CD4-positive, alpha-beta T cell treated with Interferon gamma for 1 hour (primary cell): Measurements from ENCODE around the gene CES4A.
A peak's percentile ranks its signal among the peaks of the same experiment; 100 is the strongest.
"Not testable (repeated sequence)": the region's sequence is repeated elsewhere in the genome, so short reads cannot be mapped to it uniquely, and the experiment has no call there.

Source experiments
- DNase-seq: peaks from one replicate; pipeline ENCODE4 v3.0.0-alpha.2; 2020

Gene CES4A

DNA sequence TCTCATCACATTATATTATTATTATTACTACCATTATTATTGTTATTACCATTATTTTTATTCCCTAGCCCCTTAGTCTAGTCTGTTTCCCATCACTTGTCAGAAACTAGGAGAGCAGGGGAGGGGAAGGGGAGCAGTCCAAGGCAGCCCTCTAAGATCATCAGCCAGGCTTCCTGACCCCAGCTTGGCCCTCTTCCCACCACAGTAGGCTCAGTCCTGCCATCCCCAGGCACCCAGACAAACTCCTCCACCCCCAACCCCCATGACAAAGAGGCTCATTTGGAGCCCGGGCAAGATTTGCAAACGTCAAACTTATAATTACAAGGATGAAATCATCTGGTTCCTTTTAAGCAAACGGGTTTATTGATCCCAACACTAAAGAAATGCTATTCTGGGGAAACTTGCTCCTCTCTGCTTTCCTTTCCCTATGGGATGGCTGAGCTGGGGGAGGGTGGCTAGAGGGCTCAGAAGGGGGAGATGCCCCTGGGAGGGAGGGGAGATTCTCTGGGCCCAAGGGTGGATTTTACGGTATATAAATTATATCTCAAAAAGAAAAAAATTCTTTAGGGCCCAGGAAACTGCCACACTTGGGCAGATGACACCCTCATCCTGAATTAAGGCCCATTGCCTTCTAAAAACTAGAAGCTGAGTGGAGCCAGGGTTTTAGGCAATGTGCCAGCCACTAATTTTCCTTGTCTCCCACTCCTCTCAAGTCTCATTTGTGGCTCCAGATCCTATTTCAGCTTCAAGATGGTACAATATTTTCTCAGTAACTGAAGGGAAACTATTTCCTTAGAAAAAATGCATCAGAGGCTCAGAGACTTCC is 36.2 kb downstream of the CES4A start:
- no peak for DNase-seq

DNA sequence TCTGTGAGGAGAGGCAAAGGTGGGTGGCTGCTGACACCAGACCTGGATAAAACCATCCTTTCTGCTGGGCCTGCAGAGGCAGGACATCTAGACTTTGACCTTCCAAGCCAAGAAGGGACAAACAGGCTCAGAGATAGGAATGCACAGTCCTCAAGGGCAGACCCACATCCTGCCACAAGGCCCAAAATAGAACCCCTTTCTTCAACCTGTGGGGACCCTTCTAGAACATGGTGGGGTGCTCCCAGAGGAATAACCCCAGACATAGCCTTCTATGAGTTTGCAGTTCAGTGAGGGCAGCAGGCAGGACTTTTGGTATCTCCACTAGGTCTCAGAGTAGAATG is 36.8 kb downstream of the CES4A start:
- no peak for DNase-seq

DNA sequence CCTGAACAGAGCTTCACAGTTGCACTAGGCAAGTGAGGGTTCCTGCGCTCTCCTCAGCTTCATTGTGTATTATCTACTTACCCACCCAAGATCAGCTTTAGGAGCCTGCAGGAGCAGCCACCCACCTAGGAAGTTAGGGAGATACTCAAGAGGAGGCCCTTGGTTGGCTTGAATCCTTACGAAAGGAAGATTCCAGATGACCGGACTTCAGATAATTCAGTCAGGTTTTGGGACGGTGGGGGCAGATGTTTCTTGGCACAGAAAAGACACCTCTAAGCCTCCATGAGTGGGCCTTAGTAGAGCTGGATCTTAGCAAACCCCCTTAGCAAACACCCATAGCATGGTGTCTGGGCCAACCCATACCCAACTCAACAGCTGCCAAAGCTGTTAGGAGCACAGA is 38.2 kb downstream of the CES4A start:
- no peak for DNase-seq

DNA sequence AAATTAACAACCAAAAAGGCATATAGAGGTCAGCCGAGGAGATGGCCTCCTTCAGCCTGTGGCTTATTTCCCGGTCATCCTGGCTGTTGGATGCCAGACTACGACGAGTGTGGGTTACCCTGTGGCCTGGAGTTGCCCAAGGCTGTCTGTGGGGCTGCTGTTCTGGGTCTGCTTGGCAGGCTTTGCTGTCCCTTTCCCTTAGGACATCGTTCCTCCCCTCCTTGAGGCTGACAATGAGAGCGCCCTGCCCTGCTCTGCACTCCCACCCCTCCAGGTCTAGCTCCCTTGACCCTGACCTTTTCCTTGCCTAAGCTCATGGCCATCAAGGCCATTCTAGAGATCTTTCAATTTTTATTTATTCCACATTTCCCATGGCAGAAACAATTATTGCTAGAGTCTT is 38.7 kb downstream of the CES4A start:
- no peak for DNase-seq

DNA sequence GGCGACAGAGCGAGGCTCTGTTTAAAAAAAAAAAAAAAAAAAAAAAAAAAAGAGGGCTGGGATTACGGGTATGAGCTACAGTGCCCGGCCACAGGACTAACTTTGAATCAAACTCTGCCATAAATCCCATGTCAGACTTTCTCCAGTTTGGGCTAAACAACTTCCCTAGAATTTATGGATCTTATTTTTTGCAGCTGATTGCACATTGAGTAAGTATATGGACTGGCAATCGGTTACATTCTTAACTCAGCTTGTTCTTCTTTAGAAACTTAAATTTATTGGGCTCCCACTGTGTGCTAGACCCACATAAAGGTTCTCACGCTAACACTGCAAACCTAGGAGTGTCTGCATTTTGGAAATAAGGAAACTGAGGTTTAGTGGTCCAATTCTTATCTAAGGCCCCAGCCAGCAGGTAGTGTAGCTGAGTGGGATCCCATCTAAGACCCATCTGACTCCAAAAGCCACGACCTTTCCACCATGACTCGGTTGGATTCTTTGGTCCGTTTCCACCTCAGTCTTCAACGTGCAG is 39.8 kb downstream of the CES4A start:
- DNase-seq: no peak

DNA sequence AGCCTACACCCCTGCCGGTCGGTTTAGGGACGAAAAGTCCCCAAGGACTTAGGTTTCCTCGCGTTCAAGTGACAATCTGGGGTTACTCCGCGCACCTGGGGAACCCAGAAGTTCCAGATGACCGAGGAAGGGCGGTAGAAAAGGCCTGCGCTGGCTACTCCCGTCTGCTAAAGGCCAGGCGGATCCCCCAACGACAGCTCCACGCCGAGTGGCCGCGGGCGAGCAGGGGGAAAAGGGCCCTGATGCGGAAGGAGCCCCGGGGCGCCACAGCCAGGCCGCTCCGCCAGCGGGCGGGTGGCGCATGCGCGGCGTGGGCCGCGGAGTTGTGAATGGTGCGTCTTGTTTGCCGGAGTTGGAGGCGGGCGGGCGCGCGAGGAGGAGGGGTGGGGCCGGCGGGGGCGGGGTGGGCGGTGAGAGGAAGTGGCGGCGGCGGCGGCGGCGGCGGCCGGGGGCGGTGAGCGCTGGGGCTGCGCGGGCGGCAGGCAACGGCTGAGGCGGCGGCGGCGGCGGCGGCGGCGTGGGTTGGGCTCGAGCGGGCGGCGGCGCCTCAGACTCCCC is 40.4 kb downstream of the CES4A start, which contains the start of gene CBFB:
TSS of gene CBFB (plus strand) at position 454 of the 558 bp plus-strand sequence. CDS start 259 bp downstream, outside the sequence.
- peak; percentile 95 for DNase-seq

DNA sequence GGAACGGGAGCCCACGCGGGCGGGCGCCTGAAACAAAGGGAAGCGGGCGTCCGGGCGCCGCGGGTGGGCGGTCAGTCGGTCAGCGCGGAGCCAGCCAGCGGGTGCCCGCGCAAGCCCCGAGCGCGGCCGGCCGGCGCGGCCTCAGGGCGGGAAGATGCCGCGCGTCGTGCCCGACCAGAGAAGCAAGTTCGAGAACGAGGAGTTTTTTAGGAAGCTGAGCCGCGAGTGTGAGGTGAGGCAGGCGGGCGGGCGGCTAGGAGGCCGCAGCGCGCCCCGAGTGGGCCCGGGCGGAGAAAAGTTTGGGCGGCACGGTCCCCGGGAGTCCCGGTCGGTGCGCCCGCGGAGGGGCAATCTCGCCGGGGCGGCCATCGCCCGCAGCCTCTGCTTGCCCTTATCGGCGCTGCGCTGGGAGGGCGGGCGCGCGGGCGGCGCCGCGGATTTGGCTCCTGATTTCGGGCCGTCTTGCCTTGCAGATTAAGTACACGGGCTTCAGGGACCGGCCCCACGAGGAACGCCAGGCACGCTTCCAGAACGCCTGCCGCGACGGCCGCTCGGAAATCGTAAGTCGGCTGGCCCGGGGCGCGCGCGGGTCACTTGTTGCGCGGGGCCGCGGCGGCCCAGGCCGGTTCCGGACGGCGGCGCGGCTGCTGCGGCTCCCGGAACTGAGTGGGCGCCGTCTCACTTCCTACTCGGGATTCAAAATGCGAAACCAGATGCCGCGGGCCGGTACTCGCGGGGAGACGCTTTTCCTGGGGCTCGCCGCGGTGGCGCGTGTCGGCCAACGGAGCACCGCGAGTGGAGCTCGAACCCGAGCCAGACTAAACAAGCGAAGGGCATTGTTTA is 41.1 kb downstream of the CES4A start:
- DNase-seq: peak; percentile 50

DNA sequence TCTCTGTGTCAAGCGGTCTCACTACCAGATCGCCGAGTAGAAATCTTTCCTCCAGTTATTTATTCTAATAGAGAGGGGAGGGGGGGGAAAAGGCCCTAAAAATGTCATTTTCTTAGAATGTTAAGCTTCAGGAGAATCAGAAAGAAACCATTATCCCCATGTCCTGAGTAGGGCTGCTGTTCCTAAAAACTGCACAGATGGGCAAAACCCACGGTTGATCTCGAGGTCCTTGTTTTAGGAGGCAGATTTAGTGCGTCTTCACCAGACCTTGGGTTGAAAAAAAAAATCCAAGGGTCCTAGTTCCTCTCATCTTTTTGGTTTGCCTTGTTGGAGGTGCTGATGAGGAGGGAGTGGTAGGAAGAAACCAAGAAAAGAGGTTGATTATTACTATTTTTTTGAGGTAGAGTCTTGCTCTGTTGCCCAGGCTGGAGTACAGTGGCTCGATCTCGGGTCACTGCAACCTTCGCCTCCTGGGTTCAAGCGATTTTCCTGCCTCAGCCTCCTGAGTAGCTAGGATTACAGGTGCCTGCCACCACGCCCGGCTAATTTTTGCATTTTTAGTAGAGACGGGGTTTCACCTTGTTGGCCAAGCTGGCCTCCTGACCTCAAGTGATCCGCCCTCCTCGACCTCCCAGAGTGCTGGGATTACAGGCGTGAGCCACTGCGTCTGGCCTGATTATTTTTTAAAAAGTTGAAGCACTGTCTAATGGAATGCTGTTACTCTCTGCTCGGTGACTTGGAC is 42.0 kb downstream of the CES4A start:
- no peak for DNase-seq

DNA sequence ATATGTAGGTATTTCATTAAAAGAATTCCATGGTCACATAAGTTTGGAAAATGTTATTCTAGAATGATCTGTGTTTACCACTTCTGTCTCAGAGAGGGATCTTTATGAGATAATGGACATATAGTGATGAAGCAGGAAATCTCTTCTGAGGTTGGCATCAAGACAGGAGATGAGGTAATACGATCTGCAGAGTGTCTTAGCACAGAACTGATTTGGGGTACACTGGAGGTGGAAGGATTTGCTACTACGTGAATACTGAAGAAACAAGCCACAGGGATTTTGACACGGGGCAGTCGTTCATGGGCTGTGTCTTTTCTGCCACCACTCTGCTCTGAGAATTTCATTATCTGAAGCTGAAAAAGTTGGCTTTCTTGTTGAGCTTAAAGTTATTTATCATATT is 46.1 kb downstream of the CES4A start:
- DNase-seq: no peak

DNA sequence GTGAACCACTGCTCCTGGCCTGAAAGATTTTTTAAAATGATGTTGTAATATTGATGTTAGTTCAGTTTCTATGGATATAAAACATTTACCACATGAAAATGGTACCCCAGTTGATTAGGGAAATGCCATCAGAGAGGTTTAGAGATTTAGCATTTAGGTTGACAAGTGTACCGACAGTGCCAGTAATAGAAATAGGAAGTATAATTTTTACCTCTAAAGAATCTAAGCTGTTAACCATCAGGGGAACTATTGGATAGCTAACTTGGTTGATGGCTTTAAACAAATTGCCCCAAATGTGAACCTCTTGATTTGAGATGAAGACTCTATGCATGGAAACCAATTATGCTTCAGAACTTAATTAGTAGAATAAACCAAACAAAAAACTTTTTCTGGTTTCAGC is 47.0 kb downstream of the CES4A start:
- no peak for DNase-seq

DNA sequence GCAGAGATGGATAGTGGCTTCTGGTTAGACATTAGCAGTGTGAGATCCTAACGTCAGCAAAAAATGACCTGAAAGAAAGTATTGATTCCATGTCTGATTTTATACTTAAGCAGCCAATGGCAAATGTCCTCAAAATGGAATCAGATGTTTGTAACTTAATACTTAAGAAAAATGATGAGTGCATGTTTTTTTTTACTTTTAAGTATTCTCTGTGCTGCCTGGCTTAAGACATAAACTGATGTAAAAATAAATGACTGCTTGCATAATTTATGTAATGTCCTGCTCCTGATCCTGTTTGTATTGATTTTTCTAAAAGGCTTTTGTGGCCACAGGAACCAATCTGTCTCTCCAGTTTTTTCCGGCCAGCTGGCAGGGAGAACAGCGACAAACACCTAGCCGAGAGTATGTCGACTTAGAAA is 47.9 kb downstream of the CES4A start:
- DNase-seq: no peak

DNA sequence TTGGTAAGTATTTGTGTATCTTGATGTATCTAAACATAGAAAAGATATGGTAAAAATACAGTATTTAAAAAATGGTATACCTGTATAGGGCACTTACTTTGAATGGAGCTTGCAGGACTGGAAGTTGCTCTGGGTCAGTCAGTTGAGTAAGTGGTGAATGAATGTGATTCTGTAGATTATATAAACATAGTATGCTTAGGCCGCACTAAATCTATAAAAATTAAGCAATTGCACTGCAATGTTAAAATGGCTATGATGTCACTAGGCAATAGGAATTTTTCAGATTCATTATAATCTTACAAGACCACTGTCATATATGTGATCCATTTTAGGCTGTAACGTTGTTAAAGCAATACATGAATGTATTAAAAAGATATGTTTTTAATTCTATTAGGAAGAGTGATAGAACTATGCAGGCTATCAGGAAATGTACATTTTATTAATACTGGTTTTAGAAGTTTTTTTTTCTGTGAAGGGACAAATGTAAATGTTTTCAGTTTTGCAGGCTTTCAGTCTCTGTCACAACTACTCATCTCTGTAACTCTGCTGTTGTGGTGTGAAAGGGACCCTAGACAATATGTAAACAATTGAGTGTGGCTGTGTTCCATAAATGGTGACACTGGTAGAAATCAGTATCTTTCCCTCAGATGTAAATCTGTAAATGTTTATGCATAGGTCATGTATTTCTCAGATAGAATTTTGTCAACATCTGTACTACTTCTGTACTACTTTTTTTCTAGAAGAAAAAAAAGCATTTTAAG is 51.1 kb downstream of the CES4A start:
- no peak for DNase-seq

DNA sequence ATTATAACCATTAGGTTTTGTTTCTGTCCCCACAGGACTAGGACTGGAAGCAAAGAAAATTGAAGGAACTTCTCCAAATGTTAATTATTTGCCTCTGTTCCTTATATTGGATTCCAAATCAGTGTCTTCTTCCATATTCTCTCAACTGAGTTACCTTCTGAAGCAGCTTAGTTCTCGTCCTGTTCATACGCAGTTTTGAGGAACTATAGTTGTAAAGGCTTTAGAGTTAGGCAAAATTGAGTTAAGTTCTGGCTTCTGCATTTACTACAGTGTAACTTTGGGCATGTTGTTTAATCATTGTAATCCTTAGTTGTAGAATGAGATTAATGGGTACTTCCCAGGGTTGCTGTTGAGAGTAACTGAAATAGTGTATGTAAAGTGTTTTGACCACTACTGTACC is 51.8 kb downstream of the CES4A start:
- no peak for DNase-seq

DNA sequence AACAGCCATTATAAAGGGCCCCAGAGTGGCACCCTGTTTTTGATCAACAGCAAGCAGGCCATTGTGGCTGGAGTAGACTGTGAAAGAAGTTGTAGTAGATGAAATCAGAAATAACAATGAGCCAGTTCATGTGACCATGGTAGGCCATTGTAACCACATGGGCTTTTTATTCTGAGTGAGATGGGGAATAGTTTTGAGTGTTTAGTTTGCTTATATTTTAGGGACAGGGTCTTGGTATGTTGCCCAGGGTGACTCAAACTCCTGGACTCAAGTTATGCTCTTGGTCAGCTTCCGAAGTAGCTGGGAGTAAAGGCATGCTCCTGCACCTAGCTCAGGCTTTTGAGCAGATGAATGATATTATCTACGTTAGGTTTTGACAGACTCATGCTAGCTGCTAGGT is 52.5 kb downstream of the CES4A start:
- no peak for DNase-seq

DNA sequence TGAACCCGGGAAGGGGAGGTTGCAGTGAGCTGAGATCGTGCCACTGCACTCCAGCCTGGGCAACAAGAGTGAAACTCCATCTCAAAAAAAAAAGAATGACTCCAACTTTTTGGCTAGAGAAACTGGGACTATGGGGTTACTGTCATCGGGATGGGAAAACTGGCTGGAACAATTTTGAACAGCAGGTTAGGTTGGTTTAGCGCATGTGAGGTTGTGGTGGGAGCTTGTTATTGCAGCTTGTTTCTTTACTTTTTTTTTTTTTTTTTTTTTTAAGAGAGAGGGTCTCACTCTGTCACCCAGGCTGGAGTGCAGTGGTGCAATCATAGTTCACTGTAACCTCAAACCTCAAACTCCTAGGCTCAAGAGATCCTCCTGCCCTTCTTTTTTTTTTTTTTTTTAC is 53.1 kb downstream of the CES4A start:
- not testable (repeated sequence) for DNase-seq

DNA sequence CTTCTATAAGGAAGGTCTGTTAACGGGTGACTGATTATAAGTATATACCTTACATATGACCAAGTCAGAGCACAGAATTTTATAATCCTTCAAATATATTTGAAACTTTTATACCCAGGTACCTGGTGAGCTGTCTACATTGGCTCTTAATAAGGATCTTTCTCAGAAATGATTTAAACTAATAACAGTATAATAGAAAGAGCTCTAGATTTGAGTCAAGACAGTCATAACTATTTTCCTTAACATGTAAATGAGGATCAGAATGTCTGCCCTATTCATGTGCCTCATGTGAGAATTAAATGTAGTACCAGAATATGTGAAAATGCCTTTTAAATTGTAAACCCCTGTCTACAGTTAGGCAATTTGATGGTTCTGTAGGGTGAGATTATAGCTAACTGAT is 55.0 kb downstream of the CES4A start:
- no peak for DNase-seq

DNA sequence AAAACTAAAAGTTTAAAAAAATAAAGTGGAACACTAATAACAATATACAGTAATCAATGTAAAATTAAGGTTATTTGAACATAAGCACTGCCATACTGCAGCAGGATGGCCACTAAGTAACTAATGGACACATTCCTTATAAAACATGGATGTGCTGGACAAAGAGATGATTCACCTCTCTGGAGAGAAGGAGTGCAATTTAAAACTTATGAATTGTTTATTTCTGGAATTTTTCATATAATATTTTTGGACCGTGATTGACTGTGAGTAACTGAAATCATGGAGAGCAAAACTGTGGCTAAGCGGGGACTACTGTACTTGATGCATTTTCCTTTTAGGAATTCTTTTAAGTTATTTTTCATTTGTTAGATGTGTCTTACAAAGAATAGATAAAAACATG is 62.4 kb downstream of the CES4A start:
- no peak for DNase-seq

DNA sequence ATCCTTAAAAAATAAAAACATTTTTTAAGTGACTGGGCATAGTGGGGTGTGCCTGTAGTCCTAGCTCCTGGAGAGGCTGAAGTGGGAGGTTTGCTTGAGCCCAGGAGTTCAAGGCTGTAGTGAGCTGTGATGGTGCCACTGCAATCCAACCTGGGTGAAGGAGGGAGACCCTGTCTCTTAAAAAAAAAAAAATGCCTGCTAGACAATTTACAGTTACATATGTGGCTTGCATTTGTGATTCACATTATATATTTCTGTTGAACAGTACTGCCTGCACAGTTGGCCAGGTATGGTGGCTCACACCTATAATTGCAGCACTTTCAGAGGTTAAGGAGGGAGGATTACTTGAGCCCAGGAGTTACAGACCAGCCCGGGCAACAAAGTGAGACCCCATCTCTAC is 64.0 kb downstream of the CES4A start:
- DNase-seq: no peak

DNA sequence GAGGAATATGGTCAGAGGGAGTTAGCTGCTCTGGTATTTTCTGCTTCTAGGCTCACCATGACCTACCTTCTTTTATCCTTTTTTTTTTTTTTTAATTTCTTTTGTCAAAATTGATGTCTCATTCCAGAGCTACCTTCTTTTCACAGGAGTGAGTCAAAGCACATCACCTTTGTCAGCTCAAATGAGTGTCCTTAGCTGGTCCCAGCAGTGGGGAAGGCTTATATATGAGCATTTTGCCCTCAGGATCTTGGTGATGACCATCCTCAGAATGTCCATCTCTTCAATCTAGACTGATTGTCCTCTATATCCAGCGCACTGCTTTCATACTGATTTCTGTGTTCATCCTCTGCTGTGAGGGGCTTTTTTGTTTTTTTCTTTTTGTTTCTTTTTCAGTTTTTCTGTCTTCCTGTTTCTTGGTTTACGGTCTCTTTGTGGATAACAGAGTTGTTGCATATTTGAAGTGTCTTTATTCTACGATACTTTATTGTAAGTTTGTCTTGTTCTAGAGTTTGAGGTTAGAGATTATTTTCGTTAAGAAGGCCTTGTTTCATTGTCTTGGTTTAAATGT is 65.5 kb downstream of the CES4A start:
- DNase-seq: no peak

DNA sequence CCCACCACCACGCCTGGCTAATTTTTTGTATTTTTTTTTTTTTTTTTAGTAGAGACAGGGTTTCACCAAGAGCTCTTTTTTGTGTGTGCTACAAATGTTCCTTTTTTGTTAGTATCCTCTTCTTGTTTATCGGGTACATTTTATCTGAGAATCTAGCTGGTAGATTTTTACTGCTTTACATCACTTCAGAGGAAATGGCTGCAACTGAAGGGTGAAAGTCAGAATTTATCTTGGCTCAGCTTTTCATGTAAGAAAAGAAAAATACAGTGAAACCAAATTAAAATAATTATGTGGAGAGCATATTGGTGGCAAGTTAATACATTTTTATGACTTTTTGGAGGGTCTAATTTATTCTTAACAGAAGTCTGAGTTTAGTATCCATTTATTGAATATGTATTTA is 66.5 kb downstream of the CES4A start:
- DNase-seq: no peak

DNA sequence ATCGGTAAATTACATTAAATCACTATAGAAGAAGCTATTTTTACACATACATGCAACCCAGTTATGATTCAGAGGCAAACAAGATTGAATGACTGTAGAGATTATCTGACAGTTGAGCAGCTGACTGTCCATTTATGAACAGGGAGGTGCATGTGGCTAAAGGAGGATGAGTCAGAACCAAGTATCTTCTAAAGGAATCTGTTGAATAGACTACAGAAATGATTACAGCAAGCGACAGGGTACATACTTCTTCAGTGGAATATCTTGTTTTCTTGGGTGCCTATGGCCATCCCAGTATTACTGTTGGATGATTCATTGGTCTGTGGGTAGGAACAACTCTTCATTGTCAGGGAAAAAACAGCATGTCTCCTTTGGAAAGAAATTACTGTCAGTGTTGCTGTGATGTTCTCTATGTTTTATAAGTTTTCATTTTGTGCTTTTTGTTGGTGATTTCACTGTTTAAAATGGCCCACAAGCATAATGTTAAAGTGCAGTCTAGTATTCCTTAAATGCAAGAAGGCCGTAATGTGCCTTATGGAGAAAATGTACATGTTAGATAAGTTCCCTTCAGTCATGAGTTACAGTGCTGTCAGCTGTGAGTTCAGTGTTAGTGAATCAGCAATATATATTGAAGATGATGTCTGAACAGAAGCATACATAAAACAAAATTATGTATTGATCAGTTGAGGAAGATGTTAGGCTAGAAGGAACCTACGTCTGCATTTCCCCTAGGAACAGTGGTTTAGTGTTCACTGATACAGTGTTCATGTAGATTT is 67.5 kb downstream of the CES4A start:
- DNase-seq: no peak
